Aortic smooth muscle cell (primary cell): ENCODE results near the gene BAZ2B. TPM values are rescaled to one million over a fixed set of nuclear protein-coding genes. Genes with fewer than 3 reads are reported as not detected.

ENCODE experiments used
- total RNA-seq: library from RNA; depleted of rRNA; stranded (reverse); fragments of >200 nt; gene quantifications from 2 replicates; pipeline ENCODE4 v1.2.3, GENCODE V29; 2014

BAZ2B gene
- total RNA-seq, result 56.8 and 70.6 TPM in 2 replicates

GRCh38 chr2:159616286-159616701 is at the start of gene BAZ2B:
BAZ2B (minus strand) TSS chr2:159616548; CDS start chr2:159478719, 137,829 bp downstream.

GRCh38 chr2:159285929-159286708 is 330.2 kb downstream of the BAZ2B start, which contains the start of gene WDSUB1:
WDSUB1 (minus strand) TSS chr2:159286703; CDS start chr2:159283069, 3,634 bp downstream.

Other genes with a start within 250 kb of the BAZ2B start
- gene MARCHF7, start 96.0 kb upstream of the BAZ2B start, total RNA-seq, result 80.5 and 95.6 TPM in 2 replicates
- gene CD302, start 181.7 kb upstream of the BAZ2B start, total RNA-seq, result 7.0 and 9.0 TPM in 2 replicates